ENCODE results near the gene TMEM131. TPM values are rescaled to one million over a fixed set of nuclear protein-coding genes. Genes with fewer than 3 reads are reported as not detected.
"Not testable (repeated sequence)": the region's sequence is repeated elsewhere in the genome, so short reads cannot be mapped to it uniquely, and the experiment has no call there.

The TMEM131 gene
- total and polyA plus RNA-seq, 2 donors, result 11.4 to 15.6 TPM

DNA sequence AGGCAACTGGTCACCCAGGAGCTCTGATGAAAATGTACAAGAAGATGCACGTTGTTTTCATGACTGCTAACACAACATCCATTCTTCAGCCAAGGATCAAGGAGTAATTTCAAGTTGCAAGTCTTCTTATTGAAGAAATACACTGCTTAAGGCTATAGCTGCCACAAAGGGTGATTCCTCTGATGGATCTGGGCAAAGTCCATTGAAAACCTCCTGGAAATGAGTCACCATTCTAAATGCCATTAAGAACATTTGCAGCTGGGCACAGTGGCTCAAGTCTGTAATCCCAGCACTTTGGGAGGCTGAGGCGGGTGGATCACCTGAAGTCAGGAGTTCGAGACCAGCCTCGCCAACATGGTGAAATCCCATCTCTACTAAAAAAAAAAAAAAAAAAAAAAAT is 142.7 kb downstream of the TMEM131 start:
- H3K36me3 ChIP-seq (ENCODE audit: control insufficient read depth in 2 of 2, insufficient read depth in 2 of 2, low read length in 1 of 2); H3K4me1 ChIP-seq (ENCODE audit: control insufficient read depth in 2 of 2, insufficient read depth in 2 of 2, low read length in 2 of 2); H3K4me3 ChIP-seq (ENCODE audit: low read length in 2 of 2); H3K9me3 ChIP-seq (ENCODE audit: control insufficient read depth in 2 of 2, insufficient read depth in 1 of 2, low read length in 1 of 2); DNase-seq (ENCODE audit: low read depth in 6 of 9, low spot score in 9 of 9); H3K27me3 ChIP-seq (ENCODE audit: control insufficient read depth in 2 of 2, insufficient read depth in 1 of 2, low read length in 1 of 2); H3K27ac ChIP-seq (ENCODE audit: low read depth in 1 of 2, low read length in 1 of 2): not testable (repeated sequence)
- 98% methylated on average over 4 of the region's 4 CpGs for WGBS

DNA sequence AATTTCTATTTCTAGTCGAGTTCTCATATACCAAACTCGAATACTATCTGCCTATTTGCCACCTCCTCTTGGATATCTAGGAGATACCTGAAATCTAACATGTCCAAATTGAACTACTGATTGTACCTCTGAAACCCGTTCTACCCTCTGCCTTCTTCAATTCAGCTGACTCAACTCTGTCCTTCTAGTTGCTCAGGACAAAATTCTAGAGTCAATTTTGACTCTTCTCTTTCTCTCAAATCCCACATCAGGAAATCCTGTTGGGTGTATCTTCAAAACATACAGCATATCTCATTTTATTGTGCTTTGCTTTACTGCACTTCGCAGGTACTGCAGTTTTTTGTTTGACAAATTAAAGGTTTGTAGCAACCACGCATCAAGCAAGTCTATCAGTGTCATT is 144.6 kb downstream of the TMEM131 start:
- Histone ChIP-seq H3K9me3 (ENCODE audit: control insufficient read depth in 2 of 2, insufficient read depth in 1 of 2, low read length in 1 of 2) (no peaks in the 10 kb centered on the region), H3K27me3 (ENCODE audit: control insufficient read depth in 2 of 2, insufficient read depth in 1 of 2, low read length in 1 of 2) (no peaks in the 10 kb centered on the region), H3K36me3 (ENCODE audit: control insufficient read depth in 2 of 2, insufficient read depth in 2 of 2, low read length in 1 of 2) (no peaks in the 10 kb centered on the region), H3K27ac (ENCODE audit: low read depth in 1 of 2, low read length in 1 of 2) (no peak overlapping the region), H3K4me3 (ENCODE audit: low read length in 2 of 2) (no peak overlapping the region), H3K4me1 (ENCODE audit: control insufficient read depth in 2 of 2, insufficient read depth in 2 of 2, low read length in 2 of 2) (peaks cover 0 to 3% of the 10 kb centered on the region in 2 donors)
- WGBS, result 96% methylated on average over 5 of the region's 5 CpGs
- DNase-seq (ENCODE audit: low read depth in 6 of 9, low spot score in 9 of 9), result no peak

DNA sequence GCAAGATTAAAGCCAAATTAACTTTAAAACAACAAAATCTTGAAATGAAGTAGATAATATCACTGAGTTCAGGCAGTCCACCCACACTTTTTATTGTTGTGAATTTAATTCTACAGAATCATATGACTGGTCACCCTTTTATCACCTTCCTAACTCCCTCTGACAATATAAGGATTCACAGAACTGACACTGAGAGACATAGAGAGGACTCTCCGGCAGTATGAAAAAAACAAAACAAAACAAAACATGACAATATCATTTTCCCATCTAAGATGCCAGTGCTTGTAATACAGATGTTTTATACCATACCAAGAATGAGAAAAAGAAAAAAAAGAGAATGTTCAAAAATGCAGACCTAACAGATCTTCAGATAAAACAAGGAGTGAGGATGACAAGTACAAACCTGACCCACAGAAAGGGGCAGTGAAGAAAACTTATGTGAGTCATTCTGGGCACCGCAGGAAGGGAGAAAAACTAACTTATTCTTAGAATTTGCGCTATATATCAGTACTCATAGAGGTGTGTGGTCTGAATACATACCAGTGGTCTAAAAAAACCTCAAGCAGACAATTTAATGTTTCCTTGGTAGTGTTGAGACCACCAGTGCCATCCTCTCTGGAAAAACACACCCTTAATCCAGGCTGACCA is 145.7 kb downstream of the TMEM131 start:
- 95% methylated on average over 3 of the region's 3 CpGs for WGBS
- Histone ChIP-seq H3K4me3 (ENCODE audit: low read length in 2 of 2) (no peak overlapping the region), H3K27me3 (ENCODE audit: control insufficient read depth in 2 of 2, insufficient read depth in 1 of 2, low read length in 1 of 2) (no peaks in the 10 kb centered on the region), H3K27ac (ENCODE audit: low read depth in 1 of 2, low read length in 1 of 2) (no peak overlapping the region), H3K36me3 (ENCODE audit: control insufficient read depth in 2 of 2, insufficient read depth in 2 of 2, low read length in 1 of 2) (no peaks in the 10 kb centered on the region), H3K4me1 (ENCODE audit: control insufficient read depth in 2 of 2, insufficient read depth in 2 of 2, low read length in 2 of 2) (peaks cover 0 to 3% of the 10 kb centered on the region in 2 donors), H3K9me3 (ENCODE audit: control insufficient read depth in 2 of 2, insufficient read depth in 1 of 2, low read length in 1 of 2) (no peaks in the 10 kb centered on the region)
- DNase-seq (ENCODE audit: low read depth in 6 of 9, low spot score in 9 of 9), result no peak

DNA sequence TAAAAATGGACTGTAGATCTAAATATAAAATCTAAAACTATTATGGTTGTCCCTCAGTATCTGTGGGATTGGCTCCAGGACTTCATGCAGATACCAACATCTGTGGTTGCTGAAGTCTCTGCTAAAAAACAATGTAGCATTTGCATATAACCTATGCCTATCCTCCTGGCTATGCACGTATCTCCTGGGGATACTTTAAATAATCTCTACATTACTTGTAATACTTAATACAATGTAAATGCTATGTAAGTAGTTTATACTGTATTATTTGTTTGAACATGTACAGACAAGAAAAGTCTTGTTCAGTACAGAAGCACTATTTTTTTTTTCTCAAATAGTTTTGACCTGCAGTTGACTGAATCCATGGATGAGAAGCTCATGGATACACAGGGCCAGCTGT is 147.4 kb downstream of the TMEM131 start:
- Histone ChIP-seq H3K27me3 (ENCODE audit: control insufficient read depth in 2 of 2, insufficient read depth in 1 of 2, low read length in 1 of 2) (no peaks in the 10 kb centered on the region), H3K27ac (ENCODE audit: low read depth in 1 of 2, low read length in 1 of 2) (no peak overlapping the region), H3K4me1 (ENCODE audit: control insufficient read depth in 2 of 2, insufficient read depth in 2 of 2, low read length in 2 of 2) (peaks cover 0 to 3% of the 10 kb centered on the region in 2 donors), H3K4me3 (ENCODE audit: low read length in 2 of 2) (no peak overlapping the region), H3K36me3 (ENCODE audit: control insufficient read depth in 2 of 2, insufficient read depth in 2 of 2, low read length in 1 of 2) (no peaks in the 10 kb centered on the region), H3K9me3 (ENCODE audit: control insufficient read depth in 2 of 2, insufficient read depth in 1 of 2, low read length in 1 of 2) (no peaks in the 10 kb centered on the region)
- WGBS, result 94% methylated on average over 1 of the region's 1 CpG
- no peak for DNase-seq (ENCODE audit: low read depth in 6 of 9, low spot score in 9 of 9)

DNA sequence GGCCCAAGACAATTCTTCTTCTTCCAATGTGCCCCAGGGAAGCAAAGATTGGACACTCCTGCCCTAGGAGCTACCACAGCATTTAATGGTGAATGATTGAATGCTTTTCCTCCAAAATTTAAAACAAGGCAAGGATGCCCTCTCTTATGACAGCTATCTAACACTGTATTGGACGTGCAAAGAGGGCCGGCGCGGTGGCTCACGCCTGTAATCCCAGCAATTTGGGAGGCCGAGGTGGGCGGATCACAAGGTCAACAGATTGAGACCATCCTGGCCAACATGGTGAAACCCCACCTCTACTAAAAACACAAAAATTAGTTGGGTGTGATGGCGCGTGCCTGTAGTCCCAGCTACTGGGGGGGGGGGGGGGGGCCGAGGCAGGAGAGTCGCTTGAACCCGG is 149.0 kb downstream of the TMEM131 start:
- not testable (repeated sequence) for H3K36me3 ChIP-seq (ENCODE audit: control insufficient read depth in 2 of 2, insufficient read depth in 2 of 2, low read length in 1 of 2); H3K4me1 ChIP-seq (ENCODE audit: control insufficient read depth in 2 of 2, insufficient read depth in 2 of 2, low read length in 2 of 2); DNase-seq (ENCODE audit: low read depth in 6 of 9, low spot score in 9 of 9); H3K27ac ChIP-seq (ENCODE audit: low read depth in 1 of 2, low read length in 1 of 2); H3K9me3 ChIP-seq (ENCODE audit: control insufficient read depth in 2 of 2, insufficient read depth in 1 of 2, low read length in 1 of 2); H3K27me3 ChIP-seq (ENCODE audit: control insufficient read depth in 2 of 2, insufficient read depth in 1 of 2, low read length in 1 of 2); H3K4me3 ChIP-seq (ENCODE audit: low read length in 2 of 2)
- WGBS, result 99% methylated on average over 12 of the region's 12 CpGs

DNA sequence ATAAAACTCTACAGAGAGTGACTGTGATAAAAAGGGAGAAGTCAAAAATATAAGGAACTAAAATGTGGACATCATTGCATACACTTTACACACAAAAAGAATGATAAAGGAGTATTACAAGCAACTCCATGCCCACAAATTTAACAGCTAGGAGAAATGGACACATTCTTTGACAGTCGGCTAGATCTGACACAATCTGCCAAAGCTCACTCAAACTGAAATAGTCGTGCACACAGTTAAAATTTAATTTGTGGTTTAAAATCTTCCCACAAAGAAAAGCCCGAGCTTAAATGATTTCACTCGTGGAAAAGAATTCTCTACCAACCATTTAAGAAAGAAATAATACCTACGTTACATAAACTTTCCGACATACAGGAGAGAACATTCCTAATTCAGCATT is 149.9 kb downstream of the TMEM131 start:
- peaks cover 0 to 2% of the 10 kb centered on the region in 2 donors for H3K36me3 ChIP-seq (ENCODE audit: control insufficient read depth in 2 of 2, insufficient read depth in 2 of 2, low read length in 1 of 2)
- 95% methylated on average over 6 of the region's 6 CpGs for WGBS
- DNase-seq (ENCODE audit: low read depth in 6 of 9, low spot score in 9 of 9), result no peak
- no peaks in the 10 kb centered on the region for H3K27me3 ChIP-seq (ENCODE audit: control insufficient read depth in 2 of 2, insufficient read depth in 1 of 2, low read length in 1 of 2)
- H3K27ac ChIP-seq (ENCODE audit: low read depth in 1 of 2, low read length in 1 of 2), result no peak overlapping the region
- no peaks in the 10 kb centered on the region for H3K4me1 ChIP-seq (ENCODE audit: control insufficient read depth in 2 of 2, insufficient read depth in 2 of 2, low read length in 2 of 2)
- no peak overlapping the region for H3K4me3 ChIP-seq (ENCODE audit: low read length in 2 of 2)
- H3K9me3 ChIP-seq (ENCODE audit: control insufficient read depth in 2 of 2, insufficient read depth in 1 of 2, low read length in 1 of 2), result no peaks in the 10 kb centered on the region

DNA sequence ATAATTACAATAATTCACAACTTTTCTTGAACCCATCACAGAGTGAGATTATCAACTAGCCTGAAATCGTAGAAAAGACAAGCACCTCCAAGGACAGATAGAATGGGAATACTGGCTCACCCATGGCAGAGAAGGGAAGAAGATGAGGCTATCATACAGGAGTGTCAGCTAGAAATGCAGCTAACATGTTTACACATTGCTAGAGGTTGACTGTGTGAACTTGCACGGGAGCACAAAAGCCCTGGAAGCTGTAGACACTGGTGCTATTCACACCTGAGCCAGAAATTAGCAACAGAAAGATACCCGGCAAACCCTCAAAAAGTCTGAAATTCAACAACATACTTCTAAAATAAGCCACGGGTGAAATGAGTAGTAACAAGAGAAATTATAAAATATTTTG is 150.6 kb downstream of the TMEM131 start:
- Histone ChIP-seq H3K27ac (ENCODE audit: low read depth in 1 of 2, low read length in 1 of 2) (no peak overlapping the region), H3K36me3 (ENCODE audit: control insufficient read depth in 2 of 2, insufficient read depth in 2 of 2, low read length in 1 of 2) (peaks cover 3 to 9% of the 10 kb centered on the region in 2 donors), H3K27me3 (ENCODE audit: control insufficient read depth in 2 of 2, insufficient read depth in 1 of 2, low read length in 1 of 2) (no peaks in the 10 kb centered on the region), H3K9me3 (ENCODE audit: control insufficient read depth in 2 of 2, insufficient read depth in 1 of 2, low read length in 1 of 2) (no peaks in the 10 kb centered on the region), H3K4me3 (ENCODE audit: low read length in 2 of 2) (no peak overlapping the region), H3K4me1 (ENCODE audit: control insufficient read depth in 2 of 2, insufficient read depth in 2 of 2, low read length in 2 of 2) (no peaks in the 10 kb centered on the region)
- DNase-seq (ENCODE audit: low read depth in 6 of 9, low spot score in 9 of 9), result no peak
- WGBS, result 70% methylated on average over 4 of the region's 4 CpGs

DNA sequence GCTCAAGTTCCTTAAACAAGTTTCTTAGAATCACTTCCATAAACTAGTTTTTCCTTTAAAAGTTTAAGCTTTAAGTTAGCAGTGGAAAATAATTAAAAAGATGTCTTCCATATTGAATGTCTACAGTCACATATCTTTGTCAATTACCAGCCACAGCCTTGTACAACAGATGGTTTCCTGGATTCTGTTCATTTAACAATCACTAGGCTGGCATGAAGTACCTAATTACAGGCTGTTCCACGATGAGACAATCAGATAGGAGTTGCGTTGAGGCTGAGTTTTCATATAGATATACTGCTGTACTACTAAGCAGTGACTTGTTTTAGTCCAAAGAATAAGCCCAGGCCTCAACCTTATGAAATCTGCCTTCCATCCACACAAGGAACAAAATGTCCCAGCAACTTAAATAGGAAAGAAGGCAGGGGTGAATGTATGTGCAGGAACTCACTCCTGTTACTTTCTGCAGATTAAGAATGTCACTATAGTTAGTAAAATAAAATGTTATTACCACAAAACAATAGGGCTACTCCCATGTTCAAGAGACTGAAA is 151.4 kb downstream of the TMEM131 start:
- H3K4me3 ChIP-seq (ENCODE audit: low read length in 2 of 2), result no peak overlapping the region
- H3K27ac ChIP-seq (ENCODE audit: low read depth in 1 of 2, low read length in 1 of 2), result no peak overlapping the region
- WGBS, result 86% methylated on average over 2 of the region's 2 CpGs

DNA sequence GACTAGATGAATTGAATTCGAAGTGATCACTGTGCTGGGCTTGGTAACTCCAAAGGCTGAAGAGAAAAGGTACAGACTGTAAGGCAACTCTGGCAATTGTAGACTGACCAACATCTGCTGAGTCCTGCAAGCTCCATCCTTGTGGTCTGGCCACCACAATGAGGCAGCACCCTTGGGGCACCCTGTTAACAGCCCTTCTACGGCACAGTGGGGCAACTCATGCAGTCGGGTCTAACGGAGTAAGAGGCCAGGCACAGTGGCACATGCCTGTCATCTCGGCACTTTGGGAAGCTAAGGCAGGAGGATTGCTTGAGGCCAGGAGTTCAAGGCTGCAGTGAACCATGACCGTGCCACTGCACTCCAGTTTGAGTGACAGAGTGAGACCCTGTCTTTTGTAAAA is 155.6 kb downstream of the TMEM131 start:
- no peaks in the 10 kb centered on the region for H3K4me1 ChIP-seq (ENCODE audit: control insufficient read depth in 2 of 2, insufficient read depth in 2 of 2, low read length in 2 of 2)
- WGBS, result 96% methylated on average over 6 of the region's 6 CpGs
- H3K36me3 ChIP-seq (ENCODE audit: control insufficient read depth in 2 of 2, insufficient read depth in 2 of 2, low read length in 1 of 2), result peaks cover 10 to 11% of the 10 kb centered on the region in 2 donors
- H3K4me3 ChIP-seq (ENCODE audit: low read length in 2 of 2), result no peak overlapping the region
- no peak overlapping the region for H3K27ac ChIP-seq (ENCODE audit: low read depth in 1 of 2, low read length in 1 of 2)
- H3K9me3 ChIP-seq (ENCODE audit: control insufficient read depth in 2 of 2, insufficient read depth in 1 of 2, low read length in 1 of 2), result no peaks in the 10 kb centered on the region
- H3K27me3 ChIP-seq (ENCODE audit: control insufficient read depth in 2 of 2, insufficient read depth in 1 of 2, low read length in 1 of 2), result no peaks in the 10 kb centered on the region
- DNase-seq (ENCODE audit: low read depth in 6 of 9, low spot score in 9 of 9), result no peak

More for the DNA sequence above, 151.4 kb downstream of the TMEM131 start:
- Histone ChIP-seq H3K4me1 (ENCODE audit: control insufficient read depth in 2 of 2, insufficient read depth in 2 of 2, low read length in 2 of 2) (no peaks in the 10 kb centered on the region), H3K9me3 (ENCODE audit: control insufficient read depth in 2 of 2, insufficient read depth in 1 of 2, low read length in 1 of 2) (no peaks in the 10 kb centered on the region), H3K27me3 (ENCODE audit: control insufficient read depth in 2 of 2, insufficient read depth in 1 of 2, low read length in 1 of 2) (no peaks in the 10 kb centered on the region), H3K36me3 (ENCODE audit: control insufficient read depth in 2 of 2, insufficient read depth in 2 of 2, low read length in 1 of 2) (peaks cover 8 to 10% of the 10 kb centered on the region in 2 donors)
- DNase-seq (ENCODE audit: low read depth in 6 of 9, low spot score in 9 of 9), result no peak

All from thymus (tissue), 11 donors.